Measurements from ENCODE around the gene CCDC88C.

CCDC88C gene

DNA sequence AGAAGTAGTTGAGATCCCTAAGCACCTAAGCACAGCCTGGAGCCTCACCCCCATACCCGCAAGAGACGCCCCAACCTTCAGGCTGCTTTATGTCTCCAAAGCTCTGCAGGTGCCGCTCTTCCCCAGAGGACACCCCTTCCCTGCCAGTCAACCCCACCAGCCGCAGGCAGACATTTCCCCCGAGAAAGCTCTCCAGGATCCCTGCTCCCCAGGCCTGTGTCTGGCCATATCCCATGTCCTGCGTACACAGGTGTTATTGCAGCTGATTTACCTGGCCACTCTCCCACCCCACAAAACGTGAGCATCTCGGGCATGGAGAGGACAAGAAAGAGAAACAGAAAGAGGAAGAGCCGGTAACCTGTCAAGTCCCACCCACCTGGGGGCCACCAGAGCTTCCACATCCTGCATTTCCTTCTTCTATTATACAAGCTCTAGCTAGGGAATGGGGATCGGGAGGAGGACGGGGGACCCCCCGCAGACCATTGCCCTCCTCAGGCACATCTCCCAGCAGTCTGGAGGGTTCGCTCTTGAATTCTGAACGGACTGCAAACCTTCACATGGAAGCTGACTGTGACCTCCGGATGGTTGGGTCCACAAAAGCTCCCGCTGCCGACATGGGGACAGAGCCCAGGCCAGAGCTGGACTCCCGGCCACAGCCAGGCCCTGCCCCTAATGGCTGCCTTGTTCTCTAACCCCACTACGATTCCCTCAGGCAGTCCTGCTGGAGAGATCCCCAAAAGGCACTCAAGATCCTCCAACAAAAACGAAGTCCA is 17.6 kb downstream of the CCDC88C start:
- no peak for DNase-seq (ENCODE audit: low spot score)

DNA sequence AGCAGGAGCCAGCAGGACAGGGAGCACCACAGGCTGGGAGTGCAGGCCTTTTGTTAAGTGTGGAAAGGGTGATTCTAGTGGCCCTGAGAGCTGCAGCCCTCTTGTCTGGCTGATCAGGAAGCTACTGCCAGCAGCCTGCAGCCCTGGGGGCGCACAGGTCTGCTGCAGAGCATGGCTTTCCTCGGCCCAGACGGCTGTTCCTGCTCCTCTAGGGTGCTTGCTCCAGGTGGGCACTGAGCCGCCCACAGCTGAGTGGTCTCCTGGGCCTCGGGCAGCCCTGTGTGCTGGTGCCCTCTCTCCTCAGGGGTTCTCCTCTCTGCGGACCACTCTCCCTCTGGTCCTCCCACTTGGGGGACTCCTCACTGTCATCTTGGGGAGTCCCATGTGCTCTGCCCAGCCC is 18.9 kb downstream of the CCDC88C start:
- DNase-seq (ENCODE audit: low spot score) = no peak

GRCh38 chr14:91397965-91398591 is 19.5 kb downstream of the CCDC88C start:
- DNase-seq (ENCODE audit: low spot score) = no peak

DNA sequence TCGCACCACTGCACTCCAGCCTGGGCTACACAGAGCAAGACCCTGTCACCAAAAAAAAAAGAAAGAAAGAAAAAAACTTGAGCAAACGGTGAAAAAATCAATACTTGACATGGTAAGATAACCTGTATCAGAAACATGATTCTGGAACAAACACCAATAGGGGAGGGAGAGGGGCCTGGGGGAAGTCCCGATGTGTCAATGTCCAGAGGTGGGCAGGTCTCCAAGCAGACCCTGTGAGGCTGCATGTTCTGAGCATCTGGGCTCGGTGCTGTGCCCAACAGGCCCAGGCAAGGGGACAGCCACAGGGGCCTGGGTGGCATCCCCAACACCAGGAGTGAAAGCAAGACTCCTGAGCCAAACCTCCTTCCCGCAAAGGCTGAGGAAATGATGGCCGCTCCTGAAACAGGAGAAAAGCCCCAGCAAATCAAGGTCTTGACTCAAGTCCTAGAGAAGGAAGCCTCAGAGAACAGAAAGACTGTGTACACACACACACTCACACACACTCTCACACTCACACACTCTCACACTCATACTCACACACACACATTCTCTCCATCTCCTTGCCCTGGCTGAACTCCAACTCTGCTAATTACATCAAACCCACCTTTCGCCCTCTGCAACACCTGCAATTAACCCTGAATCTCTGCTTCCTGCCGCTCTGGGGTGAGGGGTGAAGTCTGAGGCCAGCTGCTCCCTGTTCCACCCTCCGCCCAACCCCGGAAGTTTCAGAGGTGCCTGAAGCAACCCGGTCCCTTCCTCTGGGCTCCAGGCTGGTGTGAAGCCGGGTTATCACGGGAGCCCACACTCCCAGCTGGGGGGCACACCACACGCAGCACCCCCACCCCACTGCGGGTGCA is 20.4 kb downstream of the CCDC88C start:
- no peak for DNase-seq (ENCODE audit: low spot score)

DNA sequence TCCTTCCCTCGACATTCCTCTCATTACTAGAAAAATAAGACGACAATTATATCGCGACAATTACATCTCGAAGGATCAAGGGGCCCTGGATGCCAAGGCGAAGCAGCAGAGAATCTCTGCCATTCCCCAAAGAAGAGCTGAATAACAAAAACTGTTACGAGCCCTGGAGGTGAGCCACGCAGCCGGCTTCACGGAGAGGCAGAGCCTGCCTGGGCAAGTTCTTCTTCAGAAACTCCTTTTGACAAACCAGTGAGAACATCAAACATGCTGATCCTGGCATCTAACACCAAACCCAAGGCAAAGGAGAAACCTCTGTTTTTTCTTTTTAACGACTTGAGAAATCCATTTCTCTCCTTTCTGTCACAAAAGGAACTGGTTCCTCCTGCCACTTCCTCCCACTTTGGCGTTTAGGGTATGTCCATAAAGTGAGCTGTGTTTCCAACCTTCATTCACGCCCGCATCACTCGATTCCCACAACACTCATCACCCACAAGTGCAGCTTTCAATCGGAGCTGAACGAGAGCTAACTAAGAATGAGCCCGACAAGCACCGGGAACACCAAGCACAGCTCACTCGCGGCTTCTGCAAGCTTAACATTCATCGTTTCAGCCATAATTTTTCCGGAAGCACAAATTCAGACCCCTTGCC is 21.5 kb downstream of the CCDC88C start:
- no peak for DNase-seq (ENCODE audit: low spot score)

DNA sequence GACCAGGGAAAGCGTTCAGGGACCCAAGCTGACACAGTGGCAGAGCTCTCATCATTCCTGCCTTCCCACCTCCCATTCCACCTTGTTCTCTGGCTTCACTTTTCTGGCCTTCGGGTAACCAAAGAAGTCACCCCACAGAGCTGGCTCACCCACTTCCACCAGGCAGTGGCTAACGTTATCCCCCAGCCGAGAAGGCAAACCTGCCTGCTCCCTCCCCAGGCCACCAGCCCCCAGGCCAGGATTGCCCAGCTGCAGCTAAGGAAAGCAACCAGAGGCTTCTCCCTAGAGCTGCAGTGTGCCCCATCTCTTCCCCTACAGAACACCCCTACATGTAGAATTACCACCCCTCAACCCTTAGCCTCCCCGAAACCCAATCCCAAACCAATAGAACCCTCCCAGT is 22.2 kb downstream of the CCDC88C start:
- no peak for DNase-seq (ENCODE audit: low spot score)

- DNase-seq (ENCODE audit: low spot score) = no peak
Measured at GRCh38 chr14:91394105-91395081, 23.2 kb downstream of the CCDC88C start.

DNA sequence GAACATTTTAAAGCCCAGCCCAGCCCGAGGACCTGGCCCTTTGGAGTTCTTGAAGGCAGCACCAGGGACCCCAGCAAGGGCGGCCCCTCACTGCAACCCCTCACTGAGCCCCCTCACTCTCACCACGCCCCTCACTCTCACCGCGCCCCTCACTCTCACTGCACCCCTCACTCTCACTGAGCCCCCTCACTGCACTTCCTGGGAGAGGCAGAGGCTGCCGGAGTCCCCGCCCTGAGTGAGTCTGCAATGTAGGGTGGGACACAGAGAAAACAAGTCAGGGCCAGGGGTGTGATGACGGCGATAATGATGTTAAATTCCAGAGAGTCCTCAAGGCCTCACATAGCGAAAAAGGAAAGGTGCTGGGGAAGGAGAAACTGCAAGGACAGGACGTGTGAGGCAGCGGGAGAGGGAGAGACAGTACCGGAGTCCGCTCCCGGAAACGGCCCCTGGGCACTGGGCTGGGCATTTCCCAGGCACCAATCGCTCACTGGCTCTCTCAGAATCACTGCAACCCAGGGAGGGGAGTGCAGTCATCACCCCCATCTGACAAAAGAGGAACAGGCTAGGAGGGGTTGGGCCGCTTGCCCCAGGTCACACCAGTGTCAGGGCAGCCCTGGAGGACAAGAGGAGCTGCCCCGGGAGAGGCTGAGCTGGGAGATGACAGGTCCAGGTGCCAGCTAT is 24.9 kb downstream of the CCDC88C start:
- DNase-seq (ENCODE audit: low spot score) = no peak

GRCh38 chr14:91390165-91390778 is 27.3 kb downstream of the CCDC88C start:
- DNase-seq (ENCODE audit: low spot score) = no peak

DNA sequence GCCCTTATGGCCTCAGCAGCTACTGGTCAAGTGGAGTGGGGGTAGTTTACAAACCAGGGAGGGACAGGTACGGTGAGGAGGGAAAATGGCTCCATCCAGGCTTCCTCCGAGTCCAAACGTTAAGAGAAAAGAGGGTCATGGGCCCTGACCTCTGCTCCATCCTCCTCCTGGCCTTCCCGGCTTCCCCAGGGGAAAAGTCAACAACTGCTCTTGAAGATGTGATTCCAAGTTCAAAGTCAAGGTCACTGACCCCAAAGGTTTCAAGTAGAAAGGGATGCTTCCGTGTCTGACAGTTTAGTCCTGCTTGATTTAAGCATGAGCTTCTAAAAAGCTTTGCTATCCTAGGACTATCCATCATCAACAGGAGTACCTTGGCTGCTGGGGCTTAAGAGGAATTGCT is 28.5 kb downstream of the CCDC88C start:
- DNase-seq (ENCODE audit: low spot score) = no peak

- DNase-seq (ENCODE audit: low spot score) = no peak
Measured at GRCh38 chr14:91388551-91388975, 29.1 kb downstream of the CCDC88C start.

GRCh38 chr14:91387951-91388381 is 29.7 kb downstream of the CCDC88C start:
- no peak for DNase-seq (ENCODE audit: low spot score)

- no peak for DNase-seq (ENCODE audit: low spot score)
Measured at GRCh38 chr14:91387169-91387835, 30.3 kb downstream of the CCDC88C start.

GRCh38 chr14:91385697-91386096 is 31.9 kb downstream of the CCDC88C start:
- DNase-seq (ENCODE audit: low spot score) = no peak

GRCh38 chr14:91385224-91385623 is 32.4 kb downstream of the CCDC88C start:
- DNase-seq (ENCODE audit: low spot score) = no peak

DNA sequence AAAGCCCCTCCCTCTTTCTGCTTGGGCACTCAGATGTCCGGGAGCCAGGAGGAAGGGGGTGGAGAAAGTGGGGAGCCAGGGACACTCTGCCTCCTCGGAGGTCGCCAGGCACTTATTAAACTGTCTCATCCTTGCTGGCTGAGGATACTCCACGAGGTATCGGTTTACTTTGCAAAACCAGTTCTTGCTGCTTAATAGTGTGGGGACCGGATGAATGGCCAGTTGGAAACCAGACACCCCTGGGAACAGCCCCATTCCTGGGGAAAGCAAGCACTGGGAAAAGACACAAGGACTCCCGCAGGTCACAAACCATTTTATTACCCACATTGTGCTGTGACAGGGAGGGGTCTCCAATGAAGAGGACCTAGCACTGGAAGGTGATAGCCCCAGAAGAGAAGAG is 34.2 kb downstream of the CCDC88C start:
- DNase-seq (ENCODE audit: low spot score) = no peak

DNA sequence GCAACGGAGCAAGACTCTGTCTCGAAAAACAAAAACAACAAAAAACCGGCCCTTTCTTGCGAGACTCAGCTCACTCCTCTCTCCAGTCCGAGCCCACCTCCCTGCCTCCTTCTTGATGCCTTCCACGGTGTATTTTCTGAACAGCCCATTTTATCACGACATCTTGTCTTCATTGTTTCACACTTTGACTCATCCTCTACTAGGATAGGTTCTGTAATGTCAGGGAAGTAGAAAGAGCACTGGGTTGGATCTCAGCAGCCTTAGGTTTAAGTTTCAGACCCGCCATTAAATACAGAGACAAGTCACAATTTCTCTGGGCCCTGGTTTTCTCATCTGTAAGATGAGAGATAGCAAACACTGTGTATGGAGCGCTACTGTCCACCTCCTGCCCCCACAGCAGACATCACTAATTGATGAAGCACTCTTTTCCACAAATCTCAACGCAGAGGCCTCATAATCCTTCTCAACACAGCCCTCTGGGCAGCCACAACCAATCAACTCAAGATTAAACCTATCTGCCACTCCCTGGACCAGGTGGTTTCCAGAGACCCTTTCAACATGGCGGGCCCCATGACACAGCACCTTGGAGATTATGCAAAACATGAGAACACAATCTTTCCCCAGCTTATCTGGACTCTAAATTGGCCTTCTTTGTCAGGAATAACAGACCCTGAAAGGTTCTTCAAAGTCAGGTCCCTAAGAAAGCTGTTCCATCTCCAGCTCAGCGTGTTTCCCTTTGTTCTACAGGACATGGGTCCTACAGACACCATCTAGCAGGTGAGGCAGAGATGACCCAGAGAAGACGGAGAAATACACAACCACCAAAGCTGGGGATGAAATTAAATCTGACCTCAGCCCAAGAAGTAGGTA is 35.6 kb downstream of the CCDC88C start:
- no peak for DNase-seq (ENCODE audit: low spot score)

DNA sequence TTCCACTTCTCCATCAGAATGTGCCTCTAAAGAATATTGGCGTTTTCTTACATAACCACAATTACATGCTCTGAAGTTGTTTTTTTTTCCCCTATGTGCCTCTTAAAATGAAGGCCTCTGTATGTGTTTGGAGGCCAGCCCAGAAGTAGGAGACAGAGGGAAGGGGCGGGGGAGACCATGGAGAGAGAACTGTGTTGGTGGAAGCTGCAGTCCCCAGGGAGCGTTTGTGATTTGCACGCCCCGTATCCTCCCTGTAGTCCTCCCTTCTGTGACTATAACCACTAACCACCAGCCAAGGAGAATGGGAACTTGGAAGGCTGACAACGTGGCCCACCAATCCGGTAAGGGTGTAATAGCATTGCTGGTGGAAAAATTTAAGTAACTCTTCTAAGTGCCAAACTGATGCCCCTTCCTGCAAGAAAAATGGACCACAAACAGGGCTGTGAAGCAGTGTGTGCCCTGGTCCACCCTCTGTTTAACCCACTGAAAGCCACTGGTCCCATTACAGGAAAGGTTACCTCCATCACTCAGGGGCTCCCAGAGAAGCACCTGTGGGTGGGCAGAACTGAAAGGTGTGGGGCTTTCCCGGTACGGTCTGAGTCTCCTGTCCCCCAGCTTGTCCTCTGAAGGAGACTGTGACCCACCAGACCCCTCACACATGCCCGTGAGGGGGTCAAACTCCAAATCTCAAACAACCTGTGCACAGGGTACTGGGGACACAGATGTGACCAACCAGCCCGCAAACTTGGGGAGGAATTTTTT is 36.8 kb downstream of the CCDC88C start:
- DNase-seq (ENCODE audit: low spot score) = peak; percentile 67

Data from Ammon's horn (tissue), 1 donor.